Natural killer cell (primary cell): ENCODE results near the gene WDFY1. TPM values are rescaled to one million over a fixed set of nuclear protein-coding genes. Genes with fewer than 3 reads are reported as not detected.

Experiments
- ATAC-seq, 3 donors: fragments of 150-1000 bp in 2 of 3; fragments of 200-7000 bp in 1 of 3; cut with Tn5 transposase; 1 replicate in 1 of 3; 2 replicates in 2 of 3; pipeline ENCODE4 v1.10.0; 2021; ENCODE audit warnings: mild to moderate bottlenecking in 2 of 3, moderate library complexity in 2 of 3
- DNase-seq, 2 donors: peaks; one replicate each; pipeline versions ENCODE4 v3.0.0 to v3.0.0-alpha.2; 2013 to 2021; ENCODE audit warnings: mixed read lengths in 1 of 2
- H3K27ac ChIP-seq: one replicate; pipeline ENCODE4 v1.5.1; 2013; ENCODE audit warnings: mild to moderate bottlenecking, low read length
- H3K27me3 ChIP-seq: one replicate; pipeline ENCODE4 v1.6.1; 2013; ENCODE audit warnings: low read length; ENCODE audit not compliant: control insufficient read depth, insufficient read depth
- H3K36me3 ChIP-seq: one replicate; pipeline ENCODE4 v1.6.1; 2013; ENCODE audit warnings: low read length; ENCODE audit not compliant: control insufficient read depth, insufficient read depth
- H3K4me1 ChIP-seq: one replicate; pipeline ENCODE4 v1.6.1; 2013; ENCODE audit warnings: low read length; ENCODE audit not compliant: control insufficient read depth, insufficient read depth
- H3K4me3 ChIP-seq: one replicate; pipeline ENCODE4 v1.5.1; 2013; ENCODE audit warnings: low read length
- H3K9me3 ChIP-seq: one replicate; pipeline ENCODE4 v1.6.1; 2013; ENCODE audit warnings: low read length; ENCODE audit not compliant: control insufficient read depth, insufficient read depth
- H3K27ac Mint-ChIP-seq, 2 donors: one replicate each; pipeline ENCODE4 v1.8.0; 2022; ENCODE audit warnings: mild to moderate bottlenecking in 2 of 2, mixed read lengths in 2 of 2, moderate library complexity in 1 of 2
- H3K27me3 Mint-ChIP-seq, 2 donors: one replicate each; pipeline ENCODE4 v1.8.0; 2022; ENCODE audit warnings: low read depth in 2 of 2, mixed read lengths in 2 of 2
- H3K36me3 Mint-ChIP-seq: one replicate; pipeline ENCODE4 v1.8.0; 2022; ENCODE audit warnings: mixed read lengths
- H3K4me1 Mint-ChIP-seq, 2 donors: one replicate each; pipeline ENCODE4 v1.8.0; 2022; ENCODE audit warnings: mixed read lengths in 2 of 2
- H3K4me3 Mint-ChIP-seq: one replicate; pipeline ENCODE4 v1.8.0; 2022; ENCODE audit warnings: mild to moderate bottlenecking, moderate library complexity, mixed read lengths
- H3K9me3 Mint-ChIP-seq, 2 donors: one replicate each; pipeline ENCODE4 v1.8.0; 2022; ENCODE audit warnings: mixed read lengths in 2 of 2
- CTCF ChIP-seq: fragments of 200-600 bp; IDR thresholded peaks from one replicate; pipeline ENCODE4 v1.8.0; 2022; ENCODE audit warnings: antibody characterized with exemption
- WGBS: methylation state at CpG from one replicate; pipeline ENCODE4 v1.1.7; 2013; ENCODE audit warnings: missing lambda C conversion rate; ENCODE audit not compliant: insufficient coverage; 5-methylcytosine and 5-hydroxymethylcytosine counted together
- intact Hi-C: fragments of 100-400 bp; cut with micrococcal nuclease; formaldehyde crosslinking; loops from one replicate; pipeline ENCODE4 v1.14.2; 2022
- total RNA-seq, 4 donors: library from RNA; stranded (reverse); fragments of 120-200 nt in 1 of 4; gene quantifications; one replicate each; pipeline versions ENCODE4 v1.2.3 to v1.2.4, GENCODE V29; 2013 to 2022

The WDFY1 gene
- total RNA-seq, 3 donors from 2014 or later (not counting 1 experiment from before 2014, with no cell fraction given), result 90.2 to 96.2 (median 92.0) TPM

GRCh38 chr2:223980803-223981202, 35.7 kb upstream of the WDFY1 start:
- intact Hi-C loops, result no loop called here
- no peaks in the 10 kb centered on the region for H3K4me1 Mint-ChIP-seq

DNA sequence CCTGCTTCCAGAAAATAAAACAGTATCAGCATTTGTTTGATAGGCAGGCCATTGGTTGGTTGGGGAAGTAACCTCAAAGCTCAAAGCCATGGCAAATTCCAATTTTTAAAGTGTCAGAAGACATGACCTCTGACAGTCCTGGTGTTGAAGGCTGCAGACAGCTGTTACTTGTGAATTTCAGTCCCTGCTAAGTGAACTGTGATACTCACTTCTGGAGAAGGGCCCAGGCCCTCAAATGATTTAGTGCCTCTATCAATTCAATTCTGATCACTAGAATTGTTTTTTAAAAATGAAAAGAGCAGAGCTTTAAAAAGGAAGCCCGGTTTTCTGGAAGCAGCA, 35.2 kb upstream of the WDFY1 start:
- H3K9me3 Mint-ChIP-seq, result no peaks in the 10 kb centered on the region

More at GRCh38 chr2:223980803-223981202, 35.7 kb upstream of the WDFY1 start:
- no peaks in the 10 kb centered on the region for H3K36me3 ChIP-seq
- Mint-ChIP-seq H3K27ac (no peak overlapping the region), H3K36me3 (no peaks in the 10 kb centered on the region), H3K27me3 (no peaks in the 10 kb centered on the region), H3K9me3 (no peaks in the 10 kb centered on the region), H3K4me3 (no peak overlapping the region)
- no peaks in the 10 kb centered on the region for H3K27me3 ChIP-seq
- DNase-seq, result no peak
- no peak overlapping the region for H3K4me3 ChIP-seq
- no peak overlapping the region for H3K27ac ChIP-seq
- H3K4me1 ChIP-seq, result no peaks in the 10 kb centered on the region
- H3K9me3 ChIP-seq, result no peaks in the 10 kb centered on the region
- ATAC-seq, result no peak
- no peak for TF ChIP-seq CTCF
- 87% methylated on average over 2 of the region's 4 CpGs for WGBS

GRCh38 chr2:223979730-223980396, 34.7 kb upstream of the WDFY1 start:
- no peaks in the 10 kb centered on the region for H3K36me3 Mint-ChIP-seq
- no peaks in the 10 kb centered on the region for H3K9me3 ChIP-seq
- no peaks in the 10 kb centered on the region for H3K9me3 Mint-ChIP-seq
- ATAC-seq, result no peak
- intact Hi-C loops, result no loop called here
- no peak overlapping the region for H3K4me3 Mint-ChIP-seq
- no peak overlapping the region for H3K4me3 ChIP-seq
- 91% methylated on average over 2 of the region's 2 CpGs for WGBS
- no peaks in the 10 kb centered on the region for H3K4me1 ChIP-seq
- no peaks in the 10 kb centered on the region for H3K27me3 Mint-ChIP-seq
- H3K36me3 ChIP-seq, result no peaks in the 10 kb centered on the region
- H3K27ac Mint-ChIP-seq, result no peak overlapping the region
- H3K27ac ChIP-seq, result no peak overlapping the region
- no peak for DNase-seq
- H3K27me3 ChIP-seq, result no peaks in the 10 kb centered on the region
- TF ChIP-seq CTCF, result no peak
- H3K4me1 Mint-ChIP-seq, result no peaks in the 10 kb centered on the region

More for the DNA sequence above, 35.2 kb upstream of the WDFY1 start:
- intact Hi-C loops, result no loop called here
- ATAC-seq, result no peak
- H3K27me3 ChIP-seq, result no peaks in the 10 kb centered on the region
- H3K36me3 ChIP-seq, result no peaks in the 10 kb centered on the region
- no peaks in the 10 kb centered on the region for H3K36me3 Mint-ChIP-seq
- DNase-seq, result no peak
- no peak overlapping the region for H3K4me3 ChIP-seq
- 89% methylated on average over 1 of the region's 1 CpG for WGBS
- H3K4me3 Mint-ChIP-seq, result no peak overlapping the region
- TF ChIP-seq CTCF, result no peak
- H3K4me1 ChIP-seq, result no peaks in the 10 kb centered on the region
- H3K27ac ChIP-seq, result no peak overlapping the region
- H3K27me3 Mint-ChIP-seq, result no peaks in the 10 kb centered on the region
- no peak overlapping the region for H3K27ac Mint-ChIP-seq
- no peaks in the 10 kb centered on the region for H3K9me3 ChIP-seq
- no peaks in the 10 kb centered on the region for H3K4me1 Mint-ChIP-seq

DNA sequence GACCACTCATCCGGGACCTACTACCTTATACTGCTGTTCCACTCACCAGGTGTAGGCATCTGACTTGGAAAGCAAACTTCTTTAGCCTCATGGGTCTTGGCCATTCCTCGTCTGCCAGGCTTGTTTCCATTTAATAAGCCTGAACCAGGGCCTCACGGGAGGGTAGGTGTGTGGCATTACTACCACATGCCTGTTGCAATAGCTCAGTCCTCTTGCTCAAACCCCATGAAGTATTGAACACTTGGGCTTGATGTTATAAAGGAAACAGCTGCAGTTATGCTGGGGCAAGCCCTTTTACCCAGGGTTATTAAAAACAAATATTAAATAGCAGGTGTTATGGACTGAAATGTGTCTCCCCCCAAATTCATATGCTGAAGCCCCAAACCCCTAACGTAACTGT, 33.3 kb upstream of the WDFY1 start:
- no peak overlapping the region for H3K4me3 ChIP-seq
- DNase-seq, result no peak
- no peaks in the 10 kb centered on the region for H3K9me3 Mint-ChIP-seq
- no peaks in the 10 kb centered on the region for H3K36me3 Mint-ChIP-seq
- no peak overlapping the region for H3K27ac ChIP-seq
- no peak for TF ChIP-seq CTCF
- no peaks in the 10 kb centered on the region for H3K27me3 ChIP-seq
- H3K4me1 Mint-ChIP-seq, result no peaks in the 10 kb centered on the region
- H3K27ac Mint-ChIP-seq, result no peak overlapping the region
- no peaks in the 10 kb centered on the region for H3K4me1 ChIP-seq
- ATAC-seq, result no peak
- H3K27me3 Mint-ChIP-seq, result no peaks in the 10 kb centered on the region
- no peaks in the 10 kb centered on the region for H3K9me3 ChIP-seq
- H3K36me3 ChIP-seq, result no peaks in the 10 kb centered on the region
- H3K4me3 Mint-ChIP-seq, result no peak overlapping the region
- intact Hi-C loops, result no loop called here
- 92% methylated on average over 4 of the region's 4 CpGs for WGBS
